Mammary epithelial cell (primary cell): ENCODE measurements around the gene USHBP1.

Experiments used
- CTCF ChIP-seq, 2 donors: IDR thresholded peaks in 1 of 2; conservative IDR thresholded peaks in 1 of 2; 2 replicates each; pipeline ENCODE4 v1.5.1; 2011 to 2012; ENCODE audit warnings: inconsistent platforms in 2 of 2, low read length in 2 of 2, mild to moderate bottlenecking in 2 of 2, control low read depth in 1 of 2, low read depth in 1 of 2; ENCODE audit not compliant: insufficient read depth in 1 of 2; ENCODE audit errors: extremely low read depth in 1 of 2
- EZH2 ChIP-seq: IDR thresholded peaks from 2 replicates; pipeline ENCODE4 v1.6.1; 2012; ENCODE audit warnings: low read length, inconsistent platforms, borderline replicate concordance

- TF ChIP-seq CTCF (conservative IDR thresholded peaks at IDR 0.05 in 1 of 2, IDR thresholded peaks at IDR 0.05 in 1 of 2; ENCODE audit: extremely low read depth in 1 of 2, insufficient read depth in 1 of 2, low read depth in 1 of 2, low read length in 2 of 2) (peak; percentile 87 to 94), EZH2 (no peak)
Observed at GRCh38 chr19:17292301-17293074, 27.9 kb upstream of the USHBP1 start.
